ENCODE data around the gene IQGAP2. TPM values are rescaled to one million over a fixed set of nuclear protein-coding genes. Genes with fewer than 3 reads are reported as not detected.

Gene IQGAP2
- total and polyA plus RNA-seq, 9 donors = 5.4 to 18.9 (median 9.5) TPM

DNA sequence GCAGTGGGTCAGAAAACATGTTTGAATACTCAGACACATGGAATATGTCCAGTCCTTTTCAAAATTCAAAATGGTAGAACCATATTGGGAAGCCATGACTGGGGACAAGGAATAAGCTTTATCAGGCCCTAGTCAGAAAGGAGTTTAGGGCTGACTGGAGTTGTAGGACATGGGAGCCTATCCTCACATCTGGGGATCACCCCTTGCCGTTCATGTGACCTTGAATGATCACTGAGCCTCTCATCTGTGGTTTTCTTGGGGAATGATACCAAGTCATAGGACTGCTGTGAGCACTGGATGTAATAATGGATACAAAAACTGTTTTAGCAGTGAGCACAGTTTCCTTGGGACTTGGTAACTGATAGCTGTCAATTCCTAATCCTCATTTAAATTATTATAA is 84.7 kb downstream of the IQGAP2 start:
- Histone ChIP-seq H3K4me3 (ENCODE audit: low read length) (no peak overlapping the region), H3K27me3 (ENCODE audit: control insufficient read depth, insufficient read depth, low read length) (no peaks in the 10 kb centered on the region), H3K27ac (ENCODE audit: low read length) (no peak overlapping the region), H3K9me3 (replicated peaks; ENCODE audit: control insufficient read depth, low read depth, low read length) (no peaks in the 10 kb centered on the region), H3K4me1 (ENCODE audit: control insufficient read depth, insufficient read depth, low read length) (no peaks in the 10 kb centered on the region), H3K36me3 (ENCODE audit: control insufficient read depth, insufficient read depth, low read length) (no peaks in the 10 kb centered on the region)
- 80% methylated on average over 1 of the region's 1 CpG for WGBS (ENCODE audit: insufficient coverage)
- no peak for DNase-seq

- no peaks in the 10 kb centered on the region for H3K27me3 ChIP-seq (ENCODE audit: control insufficient read depth, insufficient read depth, low read length)
- no peak for DNase-seq
- WGBS (ENCODE audit: insufficient coverage) = 100% methylated on average over 1 of the region's 6 CpGs
- H3K27ac ChIP-seq (ENCODE audit: low read length) = no peak overlapping the region
- H3K4me3 ChIP-seq (ENCODE audit: low read length) = no peak overlapping the region
- H3K9me3 ChIP-seq (replicated peaks; ENCODE audit: control insufficient read depth, low read depth, low read length) = no peaks in the 10 kb centered on the region
- no peaks in the 10 kb centered on the region for H3K4me1 ChIP-seq (ENCODE audit: control insufficient read depth, insufficient read depth, low read length)
- H3K36me3 ChIP-seq (ENCODE audit: control insufficient read depth, insufficient read depth, low read length) = no peaks in the 10 kb centered on the region
Observed at GRCh38 chr5:76488969-76489368, 85.9 kb downstream of the IQGAP2 start.

- Histone ChIP-seq H3K4me1 (ENCODE audit: control insufficient read depth, insufficient read depth, low read length) (no peaks in the 10 kb centered on the region), H3K27me3 (ENCODE audit: control insufficient read depth, insufficient read depth, low read length) (no peaks in the 10 kb centered on the region), H3K9me3 (replicated peaks; ENCODE audit: control insufficient read depth, low read depth, low read length) (no peaks in the 10 kb centered on the region), H3K36me3 (ENCODE audit: control insufficient read depth, insufficient read depth, low read length) (no peaks in the 10 kb centered on the region), H3K4me3 (ENCODE audit: low read length) (no peak overlapping the region), H3K27ac (ENCODE audit: low read length) (no peak overlapping the region)
- DNase-seq = no peak
- WGBS (ENCODE audit: insufficient coverage) = 33% methylated on average over 1 of the region's 7 CpGs
Observed at GRCh38 chr5:76489877-76490688, 87.0 kb downstream of the IQGAP2 start.

DNA sequence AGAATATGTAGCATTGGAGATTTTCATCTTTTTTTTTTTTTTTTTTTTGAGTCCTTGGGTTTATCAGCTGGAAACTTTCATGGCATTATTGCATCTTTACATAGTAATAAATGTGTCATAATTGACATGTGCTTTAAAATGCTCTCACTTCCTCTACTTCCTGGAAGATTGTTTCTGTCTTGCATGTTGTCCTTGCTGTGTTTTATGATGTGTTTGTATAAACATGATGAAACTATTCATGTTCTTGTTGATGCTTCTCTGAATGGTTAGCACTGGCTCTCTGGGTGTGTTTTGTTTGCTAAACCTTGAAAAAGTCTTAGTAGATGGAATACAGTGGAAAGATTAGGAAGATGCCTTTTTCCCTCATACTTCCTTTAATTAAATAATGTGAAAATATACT is 87.9 kb downstream of the IQGAP2 start:
- H3K4me3 ChIP-seq (ENCODE audit: low read length) = no peak overlapping the region
- H3K4me1 ChIP-seq (ENCODE audit: control insufficient read depth, insufficient read depth, low read length) = no peaks in the 10 kb centered on the region
- H3K27me3 ChIP-seq (ENCODE audit: control insufficient read depth, insufficient read depth, low read length) = no peaks in the 10 kb centered on the region
- H3K9me3 ChIP-seq (replicated peaks; ENCODE audit: control insufficient read depth, low read depth, low read length) = no peaks in the 10 kb centered on the region
- H3K36me3 ChIP-seq (ENCODE audit: control insufficient read depth, insufficient read depth, low read length) = no peaks in the 10 kb centered on the region
- H3K27ac ChIP-seq (ENCODE audit: low read length) = no peak overlapping the region
- DNase-seq = no peak

DNA sequence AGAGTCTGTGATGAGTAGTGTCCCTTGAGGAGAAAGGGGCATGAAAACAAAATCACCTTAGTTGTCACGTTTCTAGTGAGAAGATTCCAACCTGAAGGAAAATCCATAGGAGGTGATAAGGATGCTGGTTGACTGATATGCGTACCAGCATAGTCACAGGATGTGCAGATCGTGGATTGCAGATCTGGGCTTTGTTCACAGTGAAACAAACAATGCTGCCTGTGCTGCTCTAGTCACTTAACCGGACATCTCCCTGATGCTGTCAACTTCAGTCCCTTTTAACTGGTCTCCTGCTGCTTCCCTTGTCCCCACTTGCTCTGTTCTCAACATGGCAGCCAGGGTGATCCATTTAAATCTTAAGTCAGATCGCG is 89.7 kb downstream of the IQGAP2 start:
- 90% methylated on average over 6 of the region's 6 CpGs for WGBS (ENCODE audit: insufficient coverage)
- H3K36me3 ChIP-seq (ENCODE audit: control insufficient read depth, insufficient read depth, low read length) = no peaks in the 10 kb centered on the region
- H3K27me3 ChIP-seq (ENCODE audit: control insufficient read depth, insufficient read depth, low read length) = no peaks in the 10 kb centered on the region
- no peaks in the 10 kb centered on the region for H3K9me3 ChIP-seq (replicated peaks; ENCODE audit: control insufficient read depth, low read depth, low read length)
- no peak for DNase-seq
- no peak overlapping the region for H3K27ac ChIP-seq (ENCODE audit: low read length)
- H3K4me1 ChIP-seq (ENCODE audit: control insufficient read depth, insufficient read depth, low read length) = no peaks in the 10 kb centered on the region
- H3K4me3 ChIP-seq (ENCODE audit: low read length) = no peak overlapping the region

- no peaks in the 10 kb centered on the region for H3K36me3 ChIP-seq (ENCODE audit: control insufficient read depth, insufficient read depth, low read length)
- no peaks in the 10 kb centered on the region for H3K9me3 ChIP-seq (replicated peaks; ENCODE audit: control insufficient read depth, low read depth, low read length)
- no peak for DNase-seq
- no peaks in the 10 kb centered on the region for H3K4me1 ChIP-seq (ENCODE audit: control insufficient read depth, insufficient read depth, low read length)
- no peaks in the 10 kb centered on the region for H3K27me3 ChIP-seq (ENCODE audit: control insufficient read depth, insufficient read depth, low read length)
- no peak overlapping the region for H3K4me3 ChIP-seq (ENCODE audit: low read length)
- 59% methylated on average over 5 of the region's 8 CpGs for WGBS (ENCODE audit: insufficient coverage)
- no peak overlapping the region for H3K27ac ChIP-seq (ENCODE audit: low read length)
Observed at GRCh38 chr5:76493190-76493837, 90.2 kb downstream of the IQGAP2 start.

- no CpG with 5 or more reads among the region's 4 CpGs for WGBS (ENCODE audit: insufficient coverage)
- no peaks in the 10 kb centered on the region for H3K4me1 ChIP-seq (ENCODE audit: control insufficient read depth, insufficient read depth, low read length)
- no peaks in the 10 kb centered on the region for H3K9me3 ChIP-seq (replicated peaks; ENCODE audit: control insufficient read depth, low read depth, low read length)
- H3K4me3 ChIP-seq (ENCODE audit: low read length) = no peak overlapping the region
- DNase-seq = no peak
- H3K27me3 ChIP-seq (ENCODE audit: control insufficient read depth, insufficient read depth, low read length) = no peaks in the 10 kb centered on the region
- H3K36me3 ChIP-seq (ENCODE audit: control insufficient read depth, insufficient read depth, low read length) = no peaks in the 10 kb centered on the region
- no peak overlapping the region for H3K27ac ChIP-seq (ENCODE audit: low read length)
Observed at GRCh38 chr5:76494201-76494600, 91.1 kb downstream of the IQGAP2 start.

GRCh38 chr5:76495870-76496269 is 92.8 kb downstream of the IQGAP2 start:
- Histone ChIP-seq H3K27ac (ENCODE audit: low read length) (no peak overlapping the region), H3K9me3 (replicated peaks; ENCODE audit: control insufficient read depth, low read depth, low read length) (no peaks in the 10 kb centered on the region), H3K36me3 (ENCODE audit: control insufficient read depth, insufficient read depth, low read length) (no peaks in the 10 kb centered on the region), H3K4me1 (ENCODE audit: control insufficient read depth, insufficient read depth, low read length) (no peaks in the 10 kb centered on the region), H3K4me3 (ENCODE audit: low read length) (no peak overlapping the region), H3K27me3 (ENCODE audit: control insufficient read depth, insufficient read depth, low read length) (no peaks in the 10 kb centered on the region)
- 67% methylated on average over 1 of the region's 4 CpGs for WGBS (ENCODE audit: insufficient coverage)
- DNase-seq = no peak

- no peak overlapping the region for H3K4me3 ChIP-seq (ENCODE audit: low read length)
- no peaks in the 10 kb centered on the region for H3K27me3 ChIP-seq (ENCODE audit: control insufficient read depth, insufficient read depth, low read length)
- DNase-seq = no peak
- WGBS (ENCODE audit: insufficient coverage) = no CpG with 5 or more reads among the region's 4 CpGs
- no peaks in the 10 kb centered on the region for H3K9me3 ChIP-seq (replicated peaks; ENCODE audit: control insufficient read depth, low read depth, low read length)
- H3K27ac ChIP-seq (ENCODE audit: low read length) = no peak overlapping the region
- H3K36me3 ChIP-seq (ENCODE audit: control insufficient read depth, insufficient read depth, low read length) = no peaks in the 10 kb centered on the region
- no peaks in the 10 kb centered on the region for H3K4me1 ChIP-seq (ENCODE audit: control insufficient read depth, insufficient read depth, low read length)
Observed at GRCh38 chr5:76497065-76497460, 94.0 kb downstream of the IQGAP2 start.

DNA sequence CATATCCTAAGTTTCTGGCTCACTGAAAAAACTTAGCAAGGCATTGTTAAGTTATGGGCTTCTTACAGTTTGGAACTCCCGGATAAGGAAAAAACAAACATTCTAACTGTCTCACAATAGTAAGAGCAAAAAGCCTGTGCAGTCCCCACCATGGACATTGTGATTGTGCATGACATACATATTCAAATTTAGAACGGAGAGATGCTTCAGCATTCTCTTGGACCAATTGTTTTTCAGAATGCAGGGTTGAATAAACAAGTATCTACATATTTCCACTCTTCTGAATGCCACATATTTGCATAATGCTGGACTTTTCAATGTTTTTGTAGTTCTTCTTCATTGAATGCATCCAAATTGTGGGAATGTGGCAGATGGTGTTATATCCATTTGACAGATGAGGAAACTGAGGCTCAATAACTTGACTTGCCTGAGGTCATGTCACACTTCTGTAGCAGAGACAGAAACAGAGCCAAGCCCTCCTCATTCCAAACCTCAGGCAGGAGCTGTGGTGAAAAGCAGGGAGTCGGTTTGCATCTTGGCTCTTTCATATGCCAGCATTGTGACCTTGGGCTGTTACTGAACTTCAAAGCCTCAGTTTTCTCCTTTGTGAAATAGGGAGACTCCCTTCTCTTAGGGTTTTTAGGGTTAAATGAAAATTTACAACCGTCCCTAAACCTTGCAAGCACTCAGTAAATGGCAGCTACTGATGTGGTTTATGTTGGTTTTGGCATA is 95.1 kb downstream of the IQGAP2 start:
- no peak for DNase-seq
- Histone ChIP-seq H3K4me3 (ENCODE audit: low read length) (no peak overlapping the region), H3K27ac (ENCODE audit: low read length) (no peak overlapping the region), H3K4me1 (ENCODE audit: control insufficient read depth, insufficient read depth, low read length) (no peaks in the 10 kb centered on the region), H3K27me3 (ENCODE audit: control insufficient read depth, insufficient read depth, low read length) (no peaks in the 10 kb centered on the region), H3K9me3 (replicated peaks; ENCODE audit: control insufficient read depth, low read depth, low read length) (no peaks in the 10 kb centered on the region), H3K36me3 (ENCODE audit: control insufficient read depth, insufficient read depth, low read length) (no peaks in the 10 kb centered on the region)
- no CpG with 5 or more reads among the region's 4 CpGs for WGBS (ENCODE audit: insufficient coverage)
